Lower leg skin (tissue), 3 donors: Measurements from ENCODE around the gene ANKRD34A.

ENCODE experiments used
- CTCF ChIP-seq, 3 donors: fragments of 450-650 bp; IDR thresholded peaks; one replicate each; pipeline ENCODE4 v1.5.1; 2016; ENCODE audit warnings: antibody characterized with exemption in 3 of 3, mild to moderate bottlenecking in 3 of 3, moderate library complexity in 2 of 3
- POLR2A ChIP-seq, 2 donors: fragments of 450-650 bp; IDR thresholded peaks; one replicate each; pipeline ENCODE4 v1.6.1; 2016 to 2017; ENCODE audit warnings: antibody characterized with exemption in 2 of 2, mild to moderate bottlenecking in 1 of 2, moderate library complexity in 1 of 2

DNA sequence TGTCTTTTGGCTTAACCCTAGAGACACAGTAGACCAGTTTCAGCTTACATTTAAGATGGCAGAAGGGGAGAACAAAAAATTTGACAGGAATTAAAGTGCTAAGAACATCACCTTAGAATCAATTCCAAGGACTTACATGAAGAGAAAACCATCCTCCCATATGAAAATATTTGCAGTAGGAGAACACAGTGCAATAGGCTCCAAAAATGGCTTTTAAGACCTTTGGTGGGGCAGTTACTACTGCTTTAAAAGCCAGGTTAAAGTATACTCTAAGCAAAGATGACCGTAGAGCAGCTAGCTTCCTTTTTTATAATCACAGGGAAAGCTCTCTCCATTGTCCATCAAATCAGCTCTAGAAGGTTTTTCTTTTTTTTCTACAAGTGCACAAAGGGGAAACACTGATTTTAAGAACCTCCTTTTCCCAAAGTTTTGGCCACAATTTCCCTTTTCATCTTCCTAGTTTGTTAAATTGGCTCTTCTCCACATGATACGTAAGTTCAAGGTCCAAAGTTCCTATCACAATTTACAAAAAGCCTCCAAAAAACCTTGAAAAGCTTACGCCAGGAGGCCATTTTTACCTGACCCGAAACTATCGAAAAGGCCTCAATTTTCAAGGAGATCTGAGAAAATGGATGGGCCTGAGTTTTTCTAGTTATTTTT, 28.7 kb upstream of the ANKRD34A start:
- TF ChIP-seq POLR2A (IDR thresholded peaks at IDR 0.05) = no peak
- TF ChIP-seq CTCF (IDR thresholded peaks at IDR 0.05) = no peak
